ENCODE measurements around the gene THSD7A. TPM values are rescaled to one million over a fixed set of nuclear protein-coding genes. Genes with fewer than 3 reads are reported as not detected.

The THSD7A gene
- total and polyA plus RNA-seq, 2 of the 8 experiments (the other 6 are each of a cell fraction or from before 2014, with no cell fraction given), result 0.44 to 1.2 TPM

GRCh38 chr7:11427686-11428273 is 404.2 kb downstream of the THSD7A start (continued):
- TF ChIP-seq CHD7 (IDR thresholded peaks at IDR 0.05; ENCODE audit: insufficient replicate concordance, low read length), result peak; percentile 63
- TF ChIP-seq NRF1 (IDR thresholded peaks at IDR 0.05; ENCODE audit: low read depth, low read length), result no peak
- TF ChIP-seq SIRT6 (IDR thresholded peaks at IDR 0.05; ENCODE audit: low read length), result no peak
- no peak for TF ChIP-seq RNF2 (IDR thresholded peaks at IDR 0.05; ENCODE audit: borderline replicate concordance, low read depth, low read length, missing control alignments, poor library complexity, severe bottlenecking)

Data from H1 (cell line).